WI38 (cell line): Measurements from ENCODE around the gene LAD1.

ENCODE experiments used
- H3K4me3 ChIP-seq: 2 replicates; pipeline ENCODE4 v1.5.1; 2011; ENCODE audit warnings: low read depth, mild to moderate bottlenecking, control low read depth, low read length
- CTCF ChIP-seq: IDR thresholded peaks from 2 replicates; pipeline ENCODE4 v1.5.1; 2012; ENCODE audit warnings: low read depth, mild to moderate bottlenecking, control low read depth, low read length

Gene LAD1

GRCh38 chr1:201349092-201349491 lies 50.0 kb downstream of the LAD1 start:
- TF ChIP-seq CTCF: no peak
- H3K4me3 ChIP-seq: no peak overlapping the region

- TF ChIP-seq CTCF: peak; percentile 71
- H3K4me3 ChIP-seq: no peak overlapping the region
Observed at GRCh38 chr1:201348211-201348566, 50.9 kb downstream of the LAD1 start.

- TF ChIP-seq CTCF: no peak
- H3K4me3 ChIP-seq: no peak overlapping the region
Observed at GRCh38 chr1:201347498-201348210, 51.5 kb downstream of the LAD1 start.

GRCh38 chr1:201346987-201347386 lies 52.1 kb downstream of the LAD1 start:
- H3K4me3 ChIP-seq: no peak overlapping the region
- TF ChIP-seq CTCF: no peak

GRCh38 chr1:201346337-201346939 lies 52.7 kb downstream of the LAD1 start:
- TF ChIP-seq CTCF: peak; percentile 75
- no peak overlapping the region for H3K4me3 ChIP-seq

- no peak for TF ChIP-seq CTCF
- H3K4me3 ChIP-seq: no peak overlapping the region
Observed at GRCh38 chr1:201345081-201345355, 54.1 kb downstream of the LAD1 start.

GRCh38 chr1:201344206-201345080 lies 54.7 kb downstream of the LAD1 start:
- TF ChIP-seq CTCF: no peak
- no peak overlapping the region for H3K4me3 ChIP-seq
